PFSK-1 (cell line): ENCODE data around the gene TEX14.

Experiments
- FOXP2 ChIP-seq: optimal IDR thresholded peaks from 2 replicates; pipeline ENCODE3; 2011; ENCODE audit warnings: borderline replicate concordance, control low read depth, inconsistent platforms; ENCODE audit not compliant: insufficient read depth; ENCODE audit errors: extremely low read length, extremely low read depth
- POLR2AphosphoS5 ChIP-seq: IDR thresholded peaks from 2 replicates; pipeline ENCODE4 v1.6.1; 2012; ENCODE audit warnings: low read depth, mild to moderate bottlenecking, control low read depth, low read length, moderate library complexity
- SIN3A ChIP-seq: IDR thresholded peaks from 2 replicates; pipeline ENCODE4 v1.6.1; 2012; ENCODE audit warnings: mild to moderate bottlenecking, low read length, moderate library complexity, borderline replicate concordance; ENCODE audit not compliant: insufficient read depth
- TAF1 ChIP-seq: IDR thresholded peaks from 2 replicates; pipeline ENCODE4 v1.6.1; 2012; ENCODE audit warnings: low read length, control low read depth, borderline replicate concordance; ENCODE audit not compliant: insufficient read depth
- TF ChIP-seq, protein P1 (sequence below), 2 experiments: IDR thresholded peaks; 2 replicates each; pipeline versions ENCODE4 v1.6.1 to v1.8.0; 2011 to 2012; ENCODE audit warnings: low read depth in 2 of 2, low read length in 2 of 2, control low read depth in 1 of 2, inconsistent platforms in 1 of 2, mild to moderate bottlenecking in 1 of 2, moderate library complexity in 1 of 2; ENCODE audit not compliant: insufficient read depth in 1 of 2

TEX14 gene

DNA sequence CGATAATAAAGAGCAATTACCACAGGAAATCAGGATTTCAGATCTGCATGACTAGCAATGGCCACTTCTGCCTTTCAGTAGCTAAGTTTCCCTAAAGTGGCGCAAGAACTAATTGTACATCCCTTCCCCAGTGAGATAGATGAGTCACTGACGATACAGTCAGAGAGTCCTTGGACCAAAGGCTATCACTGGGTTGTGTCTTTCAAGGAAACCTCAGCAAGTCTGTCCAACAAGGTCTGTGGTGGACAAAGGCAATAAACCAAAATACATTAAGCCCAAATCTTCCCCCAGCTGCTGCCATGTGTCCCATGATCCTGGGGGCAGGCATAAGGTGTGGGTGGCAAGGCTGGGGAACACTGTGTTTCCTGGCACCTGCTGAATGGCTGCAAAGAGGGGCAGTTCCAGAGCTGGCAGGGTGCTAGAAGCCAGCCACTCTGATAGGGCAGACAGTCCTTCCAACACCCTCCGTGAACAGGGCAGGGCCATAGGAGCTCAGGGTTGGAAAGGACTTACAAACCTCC lies 156.9 kb downstream of the TEX14 start:
- TF ChIP-seq, protein P1, sequence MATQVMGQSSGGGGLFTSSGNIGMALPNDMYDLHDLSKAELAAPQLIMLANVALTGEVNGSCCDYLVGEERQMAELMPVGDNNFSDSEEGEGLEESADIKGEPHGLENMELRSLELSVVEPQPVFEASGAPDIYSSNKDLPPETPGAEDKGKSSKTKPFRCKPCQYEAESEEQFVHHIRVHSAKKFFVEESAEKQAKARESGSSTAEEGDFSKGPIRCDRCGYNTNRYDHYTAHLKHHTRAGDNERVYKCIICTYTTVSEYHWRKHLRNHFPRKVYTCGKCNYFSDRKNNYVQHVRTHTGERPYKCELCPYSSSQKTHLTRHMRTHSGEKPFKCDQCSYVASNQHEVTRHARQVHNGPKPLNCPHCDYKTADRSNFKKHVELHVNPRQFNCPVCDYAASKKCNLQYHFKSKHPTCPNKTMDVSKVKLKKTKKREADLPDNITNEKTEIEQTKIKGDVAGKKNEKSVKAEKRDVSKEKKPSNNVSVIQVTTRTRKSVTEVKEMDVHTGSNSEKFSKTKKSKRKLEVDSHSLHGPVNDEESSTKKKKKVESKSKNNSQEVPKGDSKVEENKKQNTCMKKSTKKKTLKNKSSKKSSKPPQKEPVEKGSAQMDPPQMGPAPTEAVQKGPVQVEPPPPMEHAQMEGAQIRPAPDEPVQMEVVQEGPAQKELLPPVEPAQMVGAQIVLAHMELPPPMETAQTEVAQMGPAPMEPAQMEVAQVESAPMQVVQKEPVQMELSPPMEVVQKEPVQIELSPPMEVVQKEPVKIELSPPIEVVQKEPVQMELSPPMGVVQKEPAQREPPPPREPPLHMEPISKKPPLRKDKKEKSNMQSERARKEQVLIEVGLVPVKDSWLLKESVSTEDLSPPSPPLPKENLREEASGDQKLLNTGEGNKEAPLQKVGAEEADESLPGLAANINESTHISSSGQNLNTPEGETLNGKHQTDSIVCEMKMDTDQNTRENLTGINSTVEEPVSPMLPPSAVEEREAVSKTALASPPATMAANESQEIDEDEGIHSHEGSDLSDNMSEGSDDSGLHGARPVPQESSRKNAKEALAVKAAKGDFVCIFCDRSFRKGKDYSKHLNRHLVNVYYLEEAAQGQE (IDR thresholded peaks at IDR 0.05; ENCODE audit: insufficient read depth in 1 of 2, low read depth in 2 of 2, low read length in 2 of 2): no peak
- TF ChIP-seq SIN3A (no peak), FOXP2 (no peak), TAF1 (no peak), POLR2AphosphoS5 (no peak)

DNA sequence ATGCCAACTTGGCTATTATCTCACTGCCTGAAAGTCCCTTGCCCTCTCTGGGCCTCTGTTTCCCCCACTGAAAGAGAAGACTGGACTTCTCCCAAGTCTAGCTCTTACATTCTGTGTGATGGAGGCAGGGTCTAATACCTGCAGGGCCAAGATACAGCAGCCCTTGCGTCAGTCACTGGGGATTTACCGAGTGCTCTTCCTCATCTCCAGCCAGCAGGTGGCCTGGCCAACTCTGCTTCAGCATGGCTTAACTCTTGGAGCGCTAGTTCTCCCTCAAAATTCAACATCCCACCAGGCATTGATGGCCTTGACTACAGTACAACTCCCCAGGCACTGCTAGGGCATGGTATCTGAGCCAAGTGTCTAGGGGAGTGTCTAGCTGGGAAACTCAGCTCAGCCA lies 157.5 kb downstream of the TEX14 start:
- TF ChIP-seq POLR2AphosphoS5 (no peak), FOXP2 (no peak), TAF1 (no peak)

DNA sequence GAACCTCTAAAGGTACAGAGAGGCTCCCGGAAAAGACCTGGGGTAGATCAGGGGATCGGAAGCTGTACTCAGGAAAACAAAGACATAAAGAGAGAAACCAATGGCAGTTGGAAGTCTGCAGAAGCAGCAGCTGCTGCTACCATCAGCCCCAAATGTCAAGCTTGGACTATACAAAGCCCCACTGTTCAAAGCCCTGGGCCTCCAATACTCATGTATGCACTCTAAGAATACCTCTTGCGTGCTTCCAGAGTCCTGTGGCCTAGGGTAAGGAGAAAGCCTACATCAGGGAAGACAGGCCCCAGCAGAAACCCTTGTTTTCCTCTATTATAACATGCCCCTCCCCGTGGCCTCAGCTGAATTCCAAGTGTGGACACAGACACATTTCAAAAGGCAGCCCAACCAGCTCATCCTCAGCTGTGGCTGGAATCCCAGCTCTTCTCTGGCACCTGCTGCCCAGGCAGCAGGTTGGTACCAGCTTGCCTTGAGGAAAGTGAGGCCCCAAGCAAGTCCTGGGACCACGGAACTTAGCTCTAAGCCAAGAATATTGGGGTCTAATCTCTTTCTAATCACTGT lies 158.1 kb downstream of the TEX14 start:
- TF ChIP-seq, protein P1 (IDR thresholded peaks at IDR 0.05; ENCODE audit: insufficient read depth in 1 of 2, low read depth in 2 of 2, low read length in 2 of 2): no peak
- TF ChIP-seq SIN3A: no peak
- TF ChIP-seq POLR2AphosphoS5: no peak
- no peak for TF ChIP-seq FOXP2
- TF ChIP-seq TAF1: no peak

DNA sequence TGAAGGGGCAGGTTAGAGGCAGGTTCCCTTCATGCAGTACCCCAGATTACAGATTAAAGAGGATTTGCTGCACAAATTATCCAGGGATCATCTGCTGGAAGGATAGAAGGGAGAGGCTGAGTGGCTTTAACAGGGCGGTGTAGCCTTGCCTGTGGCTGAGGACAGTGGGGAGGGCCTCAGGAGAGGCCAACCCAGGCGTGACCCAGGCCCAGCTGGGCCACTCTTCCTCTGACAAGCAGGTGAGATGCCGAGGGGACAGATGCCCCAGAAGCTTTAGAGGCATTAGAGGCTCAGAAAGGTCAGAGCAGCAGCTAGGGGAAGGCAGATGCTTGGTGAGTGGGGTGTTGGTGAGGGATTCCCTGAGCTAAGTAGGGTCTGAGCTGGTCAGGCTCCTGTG lies 159.3 kb downstream of the TEX14 start:
- TF ChIP-seq, protein P1 (IDR thresholded peaks at IDR 0.05; ENCODE audit: insufficient read depth in 1 of 2, low read depth in 2 of 2, low read length in 2 of 2): no peak
- no peak for TF ChIP-seq SIN3A
- TF ChIP-seq TAF1: no peak
- no peak for TF ChIP-seq POLR2AphosphoS5
- TF ChIP-seq FOXP2: no peak

DNA sequence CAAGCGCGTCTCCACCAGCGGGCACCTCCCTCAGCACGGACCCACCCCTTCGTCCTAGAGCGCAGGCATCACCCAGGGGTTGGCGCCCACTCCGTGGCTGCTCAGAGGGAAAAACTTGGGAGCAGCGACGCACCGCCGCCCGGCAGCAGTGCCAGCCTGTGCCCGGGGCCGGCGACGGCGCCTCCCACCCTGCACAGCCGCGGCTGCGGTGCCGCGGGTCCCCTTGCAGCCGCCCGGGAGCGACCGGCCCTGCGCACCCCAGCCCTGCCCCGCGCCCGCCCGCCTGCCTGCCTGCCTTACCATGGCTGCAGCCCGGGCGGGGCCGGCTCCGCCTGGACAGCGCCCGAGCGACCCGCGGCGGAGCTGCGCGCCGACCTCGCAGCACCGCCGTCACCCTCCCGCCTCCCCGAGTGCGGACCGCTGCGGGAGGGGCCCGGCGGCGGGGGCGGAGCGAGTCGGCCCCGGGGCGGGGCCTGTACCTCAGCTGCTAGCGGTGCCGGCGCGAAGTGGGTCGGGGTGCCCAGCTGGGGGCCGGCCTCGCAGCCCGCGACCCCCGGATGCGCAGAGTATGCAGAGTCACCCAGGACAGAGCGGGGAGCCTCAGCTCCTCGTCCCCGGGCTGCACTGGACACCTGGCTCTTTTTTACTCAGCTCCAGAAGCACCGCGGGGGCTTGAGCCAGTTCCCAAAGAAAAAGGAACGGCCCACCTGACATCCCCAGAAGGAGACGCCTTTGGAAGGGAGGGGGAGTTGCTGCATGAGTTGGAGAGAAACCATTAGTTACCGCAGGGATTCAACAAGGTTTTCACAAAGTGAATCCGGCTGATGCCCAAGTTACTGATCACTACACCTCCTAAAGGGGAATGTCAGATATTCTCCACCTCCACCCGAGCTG lies 159.9 kb downstream of the TEX14 start:
- TF ChIP-seq TAF1: no peak
- TF ChIP-seq, protein P1 (IDR thresholded peaks at IDR 0.05; ENCODE audit: insufficient read depth in 1 of 2, low read depth in 2 of 2, low read length in 2 of 2): peak in 1 of 2 experiments; percentile 71; a peak in 2 of 4 replicates
